Measurements from ENCODE around the gene CLASP2.
A peak's percentile ranks its signal among the peaks of the same experiment; 100 is the strongest.
"Not testable (repeated sequence)": the region's sequence is repeated elsewhere in the genome, so short reads cannot be mapped to it uniquely, and the experiment has no call there.

CLASP2 gene

DNA sequence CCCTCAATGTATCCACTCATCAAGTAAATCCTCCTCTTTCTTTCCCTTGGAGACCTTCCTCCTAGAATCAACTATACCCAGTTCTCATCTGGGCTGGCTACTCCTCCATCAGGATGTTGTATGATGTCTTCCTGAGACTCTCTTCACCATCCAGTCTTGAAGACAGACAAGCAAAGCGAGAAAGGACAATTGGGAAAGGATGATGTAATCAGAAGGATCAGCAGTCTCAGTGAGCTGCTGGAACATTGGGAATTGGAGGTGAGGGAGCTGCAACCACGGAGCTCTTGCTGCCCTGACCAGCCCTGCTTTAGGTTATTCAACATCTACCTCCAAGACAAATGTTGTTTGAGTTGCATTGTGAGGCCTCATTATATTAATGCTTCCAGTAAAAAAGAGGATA, 229.8 kb downstream of the CLASP2 start:
- H3K27ac ChIP-seq = no peak overlapping the region
- H3K4me3 ChIP-seq = no peak overlapping the region

DNA sequence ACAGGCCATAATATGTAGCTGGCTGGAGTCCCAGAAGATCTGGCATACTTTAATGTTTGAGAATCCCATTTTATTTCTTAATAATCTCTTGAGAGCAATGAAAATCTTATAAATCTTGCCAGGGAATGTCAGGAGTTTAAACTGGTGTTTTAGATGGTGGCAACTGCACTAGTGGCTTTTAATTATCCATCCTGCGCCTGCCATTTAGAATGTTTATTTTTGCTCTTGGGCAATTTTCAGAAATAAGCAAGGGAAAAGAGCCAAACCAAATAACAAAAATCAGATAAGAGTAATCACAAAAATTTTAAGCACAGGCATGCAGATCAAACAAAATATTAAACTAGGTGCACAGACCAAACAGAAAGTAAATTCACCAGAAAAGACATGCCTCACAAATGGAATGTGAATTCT, 235.9 kb downstream of the CLASP2 start:
- Histone ChIP-seq H3K27ac (no peak overlapping the region), H3K4me3 (no peak overlapping the region)

DNA sequence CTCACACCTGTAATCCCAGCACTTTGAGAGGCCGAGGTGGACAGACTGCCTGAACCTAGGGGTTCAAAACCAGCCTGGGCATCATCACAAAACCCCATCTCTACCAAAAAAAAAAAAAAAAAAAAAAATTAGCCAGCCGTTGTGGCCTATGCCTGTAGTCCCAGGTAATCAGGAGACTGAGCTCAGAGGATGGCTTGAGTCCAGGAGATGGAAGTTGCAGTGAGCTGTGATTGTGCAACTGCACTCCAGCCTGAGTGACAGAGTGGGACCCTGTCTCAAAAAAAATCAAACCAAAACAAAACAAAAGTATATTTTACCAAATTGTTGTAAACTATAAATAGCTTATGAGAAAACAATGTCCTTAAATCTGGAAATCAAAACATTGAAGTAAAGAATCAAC, 243.2 kb downstream of the CLASP2 start:
- H3K4me3 ChIP-seq = no peak overlapping the region
- H3K27ac ChIP-seq = no peak overlapping the region

DNA sequence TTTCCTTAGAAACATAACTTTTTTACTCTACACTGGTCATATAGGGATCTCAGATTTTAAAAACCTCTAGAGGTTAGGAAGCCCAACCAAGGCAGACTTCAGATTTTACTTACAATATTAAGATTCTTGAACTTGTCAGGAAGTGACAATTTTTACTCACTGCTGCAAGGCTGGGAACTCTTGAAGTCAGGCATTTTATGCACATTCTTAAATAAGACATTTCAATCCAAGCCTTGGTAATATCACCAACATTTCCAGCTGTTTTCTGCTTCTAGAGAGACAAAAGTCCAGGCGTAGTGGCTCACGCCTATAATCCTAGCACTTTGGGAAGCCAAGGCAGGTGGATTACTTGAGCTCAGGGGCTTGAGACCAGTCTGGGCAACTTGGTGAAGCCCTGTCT, 244.2 kb downstream of the CLASP2 start:
- H3K27ac ChIP-seq = no peak overlapping the region
- H3K4me3 ChIP-seq = no peak overlapping the region

DNA sequence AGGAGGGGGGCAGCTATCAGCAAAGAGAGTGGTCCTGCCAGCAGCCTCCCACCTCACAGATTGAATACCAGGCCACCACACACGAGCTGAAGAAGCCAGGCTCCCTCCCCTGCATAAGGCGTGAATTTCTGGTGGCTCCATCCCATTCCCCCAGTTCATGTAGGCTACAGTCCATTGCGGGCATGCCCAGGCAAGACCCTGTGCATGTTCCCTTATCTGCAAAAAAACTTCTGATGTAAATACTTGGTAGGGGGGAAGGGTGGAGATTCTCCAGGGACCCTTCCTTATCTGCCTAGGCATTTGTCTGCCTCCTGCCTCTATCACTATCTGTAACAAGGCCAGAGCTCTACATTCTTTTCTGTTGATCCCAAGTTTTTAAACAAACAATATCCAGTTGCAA, 250.3 kb downstream of the CLASP2 start:
- no peak overlapping the region for H3K27ac ChIP-seq
- H3K4me3 ChIP-seq = no peak overlapping the region

DNA sequence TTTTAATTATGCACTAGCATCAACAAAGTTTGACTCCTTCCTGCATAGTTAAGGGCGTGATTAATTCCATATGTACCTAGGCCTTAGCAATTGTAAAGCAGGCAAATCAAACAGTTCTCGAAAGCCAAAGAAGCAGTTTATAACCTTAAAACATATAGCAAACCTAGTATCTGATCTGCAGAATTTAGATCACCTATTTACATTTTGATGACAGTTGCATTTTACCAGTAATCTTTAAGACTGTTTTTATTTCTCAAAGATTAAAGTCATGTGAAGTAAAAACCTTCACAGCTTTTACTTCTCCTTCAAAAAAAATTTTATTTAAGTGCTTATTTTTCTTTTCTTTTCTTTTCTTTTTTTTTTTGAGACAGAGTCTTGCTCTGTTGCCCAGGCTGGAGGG, 257.0 kb downstream of the CLASP2 start:
- no peak overlapping the region for H3K4me3 ChIP-seq
- no peak overlapping the region for H3K27ac ChIP-seq

DNA sequence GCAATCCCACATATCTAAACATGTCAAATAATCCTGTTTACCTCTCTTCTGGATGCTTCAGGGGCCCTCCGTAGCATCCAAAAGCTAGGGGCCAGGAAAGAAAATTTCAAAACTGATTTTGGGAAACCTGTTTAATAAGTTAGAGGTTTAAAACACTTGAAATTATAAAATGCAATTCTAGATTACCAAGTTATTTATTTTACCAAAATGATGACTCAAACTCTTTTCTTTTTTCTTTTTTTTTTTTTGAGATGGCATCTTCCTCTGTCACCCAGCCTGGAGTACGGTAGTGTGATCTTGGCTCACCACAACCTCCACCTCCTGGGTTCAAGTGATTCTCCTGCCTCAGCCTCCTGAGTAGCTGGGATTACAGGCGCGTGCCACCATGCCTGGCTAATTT, 258.5 kb downstream of the CLASP2 start:
- H3K4me3 ChIP-seq, H3K27ac ChIP-seq: not testable (repeated sequence)

DNA sequence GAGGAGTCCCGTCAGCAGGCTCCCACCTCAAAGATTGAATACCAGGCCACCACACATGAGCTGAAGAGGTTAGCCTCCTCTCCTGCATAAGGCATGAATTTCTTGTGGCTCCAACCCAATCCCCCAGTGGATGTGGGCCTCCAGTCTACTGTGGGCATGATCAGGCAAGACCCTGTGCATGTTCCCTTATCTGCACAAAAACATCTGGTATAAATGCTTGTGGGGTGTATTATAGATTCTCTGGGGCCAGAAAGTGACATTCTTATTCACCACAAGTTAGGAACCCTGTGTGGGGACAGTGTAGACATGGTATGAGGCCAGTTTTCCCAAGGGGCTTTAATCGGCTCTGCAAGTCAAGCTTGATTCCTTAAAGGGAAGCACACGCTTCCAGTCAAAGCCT, 259.6 kb downstream of the CLASP2 start:
- Histone ChIP-seq H3K4me3 (no peak overlapping the region), H3K27ac (no peak overlapping the region)

DNA sequence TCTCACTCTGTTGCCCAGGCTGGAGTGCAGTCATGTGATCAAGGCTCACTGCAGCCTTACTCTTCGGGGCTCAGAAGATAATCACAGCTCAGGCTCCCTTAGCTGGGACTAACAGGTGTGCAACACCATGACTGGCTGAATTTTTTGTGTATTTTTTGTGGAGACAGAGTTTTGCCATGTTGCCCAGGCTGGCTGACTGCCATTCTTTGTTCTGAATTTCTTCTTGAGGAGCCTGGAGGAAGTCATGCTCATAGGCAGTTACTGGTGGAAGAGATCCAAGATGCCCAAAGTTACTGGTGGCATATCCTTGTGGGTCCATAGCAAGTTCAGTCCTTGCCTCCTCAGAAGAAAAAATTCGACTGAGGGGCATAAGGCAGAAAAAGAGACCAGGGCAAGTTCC, 261.3 kb downstream of the CLASP2 start:
- H3K4me3 ChIP-seq = no peak overlapping the region
- H3K27ac ChIP-seq = no peak overlapping the region

DNA sequence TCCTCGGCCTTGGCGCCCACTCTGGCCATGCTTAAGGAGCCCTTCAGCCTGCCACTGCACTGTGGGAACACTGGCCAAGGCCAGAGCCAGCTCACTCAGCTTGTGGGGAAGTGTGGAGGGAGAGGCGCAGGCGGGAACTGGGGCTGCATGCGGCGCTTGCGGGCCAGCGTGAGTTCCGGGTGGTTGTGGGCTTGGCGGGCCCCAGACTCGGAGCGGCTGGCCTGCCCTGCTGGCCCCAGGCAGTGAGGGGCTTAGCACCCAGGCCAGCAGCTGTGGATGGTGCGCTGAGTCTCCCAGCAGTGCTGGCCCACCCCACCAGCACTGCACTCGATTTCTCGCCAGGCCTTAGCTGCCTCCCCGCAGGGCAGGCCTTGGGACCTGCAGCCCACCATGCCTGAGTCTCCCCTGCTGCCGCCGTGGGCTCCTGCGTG, 264.7 kb downstream of the CLASP2 start:
- H3K4me3 ChIP-seq = no peak overlapping the region
- H3K27ac ChIP-seq = no peak overlapping the region

DNA sequence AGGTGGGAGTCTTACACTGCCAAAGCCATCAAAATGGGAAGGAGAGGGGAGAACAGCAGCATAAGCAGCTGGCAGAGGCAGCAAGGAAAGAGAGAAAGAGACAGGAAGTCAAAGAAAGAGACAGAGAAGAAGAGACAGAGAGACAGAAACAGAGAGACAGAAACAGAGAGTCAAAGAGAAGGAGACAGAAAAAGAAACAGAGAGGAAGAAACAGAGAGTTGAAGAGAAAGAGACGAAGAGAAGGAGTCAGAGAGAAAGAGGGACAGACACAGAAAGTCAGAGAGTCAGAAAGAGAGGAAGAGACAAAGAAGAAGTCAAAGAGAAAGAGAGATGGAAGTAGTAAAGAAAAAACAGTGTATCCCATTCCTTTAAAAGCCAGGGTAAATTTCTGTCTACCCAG, 266.1 kb downstream of the CLASP2 start:
- H3K4me3 ChIP-seq, H3K27ac ChIP-seq: not testable (repeated sequence)

DNA sequence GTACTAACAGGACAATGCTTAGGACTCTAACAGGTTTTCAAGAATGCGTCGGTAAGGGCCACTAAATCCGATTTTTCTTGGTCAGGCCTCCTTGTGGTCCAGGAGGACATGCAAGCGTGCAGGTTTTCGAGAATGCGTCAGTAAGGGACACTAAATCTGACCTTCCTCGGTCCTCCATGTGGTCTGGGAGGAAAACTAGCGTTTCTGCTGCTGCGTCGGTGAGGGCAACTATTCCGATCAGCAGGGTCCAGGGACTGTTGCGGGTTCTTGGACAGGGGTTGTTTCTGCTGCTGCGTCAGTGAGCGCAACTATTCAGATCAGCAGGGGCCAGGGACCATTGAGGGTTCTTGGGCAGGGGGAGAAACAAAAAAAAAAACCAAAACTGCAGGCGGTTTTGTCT, 270.1 kb downstream of the CLASP2 start:
- Histone ChIP-seq H3K27ac (no peak overlapping the region), H3K4me3 (no peak overlapping the region)

DNA sequence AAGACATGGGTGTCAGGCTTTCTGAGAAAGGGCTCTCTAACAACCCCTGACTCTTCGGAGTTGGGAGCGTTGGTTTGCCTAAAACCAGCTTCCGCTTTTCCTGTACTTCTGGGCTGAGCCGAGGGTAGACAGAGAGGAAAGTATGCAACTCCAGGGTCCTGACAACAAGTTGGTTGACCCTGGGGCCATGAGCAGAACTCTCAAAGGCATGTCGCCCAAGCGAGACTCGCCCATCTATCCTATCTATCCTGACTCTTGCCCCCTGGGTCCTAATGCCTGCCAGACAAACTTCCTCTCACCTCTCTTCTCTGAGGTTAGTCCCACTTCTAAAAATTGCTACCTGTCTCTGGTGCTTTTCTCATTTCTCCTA, 270.8 kb downstream of the CLASP2 start:
- peak overlapping the region in 1 of 7 experiments; percentile 25 for H3K4me3 ChIP-seq
- not testable (repeated sequence) for H3K27ac ChIP-seq
